ENCODE results near the gene MICAL3.

Gene MICAL3

GRCh38 chr22:17913801-17914347, 110.5 kb downstream of the MICAL3 start:
- no peak for DNase-seq (ENCODE audit: low spot score)

- DNase-seq (ENCODE audit: low spot score): no peak
These were observed 111.2 kb downstream of the MICAL3 start for GRCh38 chr22:17912945-17913721.

- no peak for DNase-seq (ENCODE audit: low spot score)
These were observed 112.5 kb downstream of the MICAL3 start for GRCh38 chr22:17911887-17912286.

- DNase-seq (ENCODE audit: low spot score): no peak
These were observed 113.1 kb downstream of the MICAL3 start for GRCh38 chr22:17911312-17911705.

- no peak for DNase-seq (ENCODE audit: low spot score)
These were observed 113.6 kb downstream of the MICAL3 start for GRCh38 chr22:17910561-17911311.

GRCh38 chr22:17907748-17908051, 116.7 kb downstream of the MICAL3 start:
- DNase-seq (ENCODE audit: low spot score): no peak

GRCh38 chr22:17906978-17907747, 117.2 kb downstream of the MICAL3 start:
- no peak for DNase-seq (ENCODE audit: low spot score)

- no peak for DNase-seq (ENCODE audit: low spot score)
These were observed 118.9 kb downstream of the MICAL3 start for GRCh38 chr22:17905445-17905844.

GRCh38 chr22:17903564-17904295, 120.6 kb downstream of the MICAL3 start:
- no peak for DNase-seq (ENCODE audit: low spot score)

GRCh38 chr22:17902960-17903359, 121.4 kb downstream of the MICAL3 start:
- no peak for DNase-seq (ENCODE audit: low spot score)

- no peak for DNase-seq (ENCODE audit: low spot score)
These were observed 126.0 kb downstream of the MICAL3 start for GRCh38 chr22:17898375-17898774.

GRCh38 chr22:17897858-17898257, 126.5 kb downstream of the MICAL3 start:
- DNase-seq (ENCODE audit: low spot score): no peak

- no peak for DNase-seq (ENCODE audit: low spot score)
These were observed 126.9 kb downstream of the MICAL3 start for GRCh38 chr22:17897426-17897825.

GRCh38 chr22:17896586-17896985, 127.8 kb downstream of the MICAL3 start:
- DNase-seq (ENCODE audit: low spot score): no peak

- no peak for DNase-seq (ENCODE audit: low spot score)
These were observed 130.3 kb downstream of the MICAL3 start for GRCh38 chr22:17893900-17894535.

- DNase-seq (ENCODE audit: low spot score): no peak
These were observed 132.0 kb downstream of the MICAL3 start for GRCh38 chr22:17892376-17892775.

- DNase-seq (ENCODE audit: low spot score): no peak
These were observed 132.7 kb downstream of the MICAL3 start for GRCh38 chr22:17891481-17892167.

GRCh38 chr22:17890892-17891291, 133.5 kb downstream of the MICAL3 start:
- no peak for DNase-seq (ENCODE audit: low spot score)

- DNase-seq (ENCODE audit: low spot score): no peak
These were observed 134.1 kb downstream of the MICAL3 start for GRCh38 chr22:17890245-17890671.

- no peak for DNase-seq (ENCODE audit: low spot score)
These were observed 135.5 kb downstream of the MICAL3 start for GRCh38 chr22:17888855-17889254.

- no peak for DNase-seq (ENCODE audit: low spot score)
These were observed 135.9 kb downstream of the MICAL3 start for GRCh38 chr22:17888439-17888838.
